Thymus (tissue), 11 donors: ENCODE results near the gene PRSS8. TPM values are rescaled to one million over a fixed set of nuclear protein-coding genes. Genes with fewer than 3 reads are reported as not detected.

Source experiments
- DNase-seq, 9 donors: peaks; one replicate each; pipeline ENCODE4 v3.0.0-alpha.2; 2013; ENCODE audit warnings: low spot score in 9 of 9, low read depth in 6 of 9, missing footprints in 1 of 9
- H3K27ac ChIP-seq, 2 donors: one replicate each; pipeline ENCODE4 v1.5.1; 2013; ENCODE audit warnings: control low read depth in 1 of 2, low read depth in 1 of 2, low read length in 1 of 2, mild to moderate bottlenecking in 1 of 2, moderate library complexity in 1 of 2
- H3K27me3 ChIP-seq, 2 donors: one replicate each; pipeline ENCODE4 v1.5.1; 2013; ENCODE audit warnings: low read length in 1 of 2; ENCODE audit not compliant: control insufficient read depth in 2 of 2, insufficient read depth in 1 of 2
- H3K36me3 ChIP-seq, 2 donors: one replicate each; pipeline ENCODE4 v1.5.1; 2013; ENCODE audit warnings: low read length in 1 of 2, mild to moderate bottlenecking in 1 of 2, moderate library complexity in 1 of 2; ENCODE audit not compliant: control insufficient read depth in 2 of 2, insufficient read depth in 2 of 2
- H3K4me1 ChIP-seq, 2 donors: one replicate each; pipeline ENCODE4 v1.5.1; 2013; ENCODE audit warnings: low read length in 2 of 2; ENCODE audit not compliant: control insufficient read depth in 2 of 2, insufficient read depth in 2 of 2
- H3K4me3 ChIP-seq, 2 donors: one replicate each; pipeline ENCODE4 v1.5.1; 2013; ENCODE audit warnings: low read length in 2 of 2, control low read depth in 1 of 2, mild to moderate bottlenecking in 1 of 2
- H3K9me3 ChIP-seq, 2 donors: one replicate each; pipeline ENCODE4 v1.5.1; 2013; ENCODE audit warnings: low read length in 1 of 2, mild to moderate bottlenecking in 1 of 2; ENCODE audit not compliant: control insufficient read depth in 2 of 2, insufficient read depth in 1 of 2
- whole genome bisulfite sequencing: extraction: QIAGEN DNeasy Blood & Tissue Kit; methylation state at CpG from one replicate; pipeline ENCODE4 v1.1.7; 2013; 5-methylcytosine and 5-hydroxymethylcytosine counted together
- polyA plus RNA-seq: library from polyadenylated mRNA; stranded (reverse); fragments of 200-250 nt; gene quantifications from one replicate; pipeline ENCODE4 v1.2.3, GENCODE V29; 2013
- total RNA-seq: library from RNA; stranded (reverse); fragments of 120-200 nt; gene quantifications from one replicate; pipeline ENCODE4 v1.2.4, GENCODE V29; 2013
- donor health status: healthy.

The PRSS8 gene
- total and polyA plus RNA-seq, 2 donors, result 12.8 to 18.2 TPM

- DNase-seq, result no peak
- Histone ChIP-seq H3K4me3 (no peak overlapping the region), H3K4me1 (no peaks in the 10 kb centered on the region), H3K9me3 (no peaks in the 10 kb centered on the region), H3K27me3 (no peaks in the 10 kb centered on the region), H3K27ac (no peak overlapping the region), H3K36me3 (peaks cover 72 to 84% of the 10 kb centered on the region in 2 donors)
- 95% methylated on average over 14 of the region's 14 CpGs for WGBS
Observed at GRCh38 chr16:31082368-31083045, 53.0 kb downstream of the PRSS8 start.

Other genes starting within 250 kb of the PRSS8 start
- gene BCL7C, start 241.7 kb downstream of the PRSS8 start, total RNA-seq, result 26.7 TPM
- 29.2 TPM for gene BCL7C, start 241.7 kb downstream of the PRSS8 start, polyA plus RNA-seq
- 0.38 TPM for gene CTF1, start 239.1 kb downstream of the PRSS8 start, total RNA-seq
- gene CTF1, start 239.1 kb downstream of the PRSS8 start, polyA plus RNA-seq, result 3.8 TPM
- gene FBXL19, start 212.2 kb downstream of the PRSS8 start, total RNA-seq, result 10.2 TPM
- gene FBXL19, start 212.2 kb downstream of the PRSS8 start, polyA plus RNA-seq, result 17.0 TPM
- gene ORAI3, start 186.7 kb downstream of the PRSS8 start, total RNA-seq, result 12.3 TPM
- gene ORAI3, start 186.7 kb downstream of the PRSS8 start, polyA plus RNA-seq, result 26.4 TPM
- 2.4 TPM for gene SETD1A, start 178.0 kb downstream of the PRSS8 start, total RNA-seq
- 13.1 TPM for gene SETD1A, start 178.0 kb downstream of the PRSS8 start, polyA plus RNA-seq
- gene HSD3B7, start 150.5 kb downstream of the PRSS8 start, total RNA-seq, result 3.5 TPM
- 8.4 TPM for gene HSD3B7, start 150.5 kb downstream of the PRSS8 start, polyA plus RNA-seq
- gene STX1B, start 125.1 kb downstream of the PRSS8 start, total RNA-seq, result 0.19 TPM
- 1.0 TPM for gene STX1B, start 125.1 kb downstream of the PRSS8 start, polyA plus RNA-seq
- 20.0 TPM for gene STX4, start 102.2 kb downstream of the PRSS8 start, total RNA-seq
- gene STX4, start 102.2 kb downstream of the PRSS8 start, polyA plus RNA-seq, result 108 TPM
- gene ZNF668, start 61.5 kb downstream of the PRSS8 start, total RNA-seq, result 4.3 TPM
- gene ZNF668, start 61.5 kb downstream of the PRSS8 start, polyA plus RNA-seq, result 7.1 TPM
- gene ZNF646, start 61.3 kb downstream of the PRSS8 start, total RNA-seq, result 12.7 TPM
- gene ZNF646, start 61.3 kb downstream of the PRSS8 start, polyA plus RNA-seq, result 8.1 TPM
- gene PRSS53, start 46.8 kb downstream of the PRSS8 start, total RNA-seq, result 0.90 TPM
- gene PRSS53, start 46.8 kb downstream of the PRSS8 start, polyA plus RNA-seq, result 2.9 TPM
- 36.0 TPM for gene VKORC1, start 40.9 kb downstream of the PRSS8 start, total RNA-seq
- 48.7 TPM for gene VKORC1, start 40.9 kb downstream of the PRSS8 start, polyA plus RNA-seq
- 9.3 TPM for gene BCKDK, start 27.3 kb downstream of the PRSS8 start, total RNA-seq
- gene BCKDK, start 27.3 kb downstream of the PRSS8 start, polyA plus RNA-seq, result 16.7 TPM
- 62.3 TPM for gene KAT8, start 18.1 kb downstream of the PRSS8 start, total RNA-seq
- gene KAT8, start 18.1 kb downstream of the PRSS8 start, polyA plus RNA-seq, result 72.9 TPM
- gene PRSS36, start 14.3 kb upstream of the PRSS8 start, total RNA-seq, result 5.7 TPM
- gene PRSS36, start 14.3 kb upstream of the PRSS8 start, polyA plus RNA-seq, result 4.3 TPM
- 36.5 TPM for gene FUS, start 44.4 kb upstream of the PRSS8 start, total RNA-seq
- gene FUS, start 44.4 kb upstream of the PRSS8 start, polyA plus RNA-seq, result 478 TPM
- 55.3 TPM for gene PYCARD, start 67.0 kb upstream of the PRSS8 start, total RNA-seq
- gene PYCARD, start 67.0 kb upstream of the PRSS8 start, polyA plus RNA-seq, result 62.7 TPM
- gene TRIM72, start 78.4 kb upstream of the PRSS8 start, total RNA-seq, result 0.19 TPM
- 0.50 TPM for gene TRIM72, start 78.4 kb upstream of the PRSS8 start, polyA plus RNA-seq
- 1.3 TPM for gene PYDC1, start 81.4 kb upstream of the PRSS8 start, total RNA-seq
- gene PYDC1, start 81.4 kb upstream of the PRSS8 start, polyA plus RNA-seq, result 10.1 TPM
- 6.8 TPM for gene ITGAM, start 124.2 kb upstream of the PRSS8 start, total RNA-seq
- 7.0 TPM for gene ITGAM, start 124.2 kb upstream of the PRSS8 start, polyA plus RNA-seq
- gene ITGAX, start 219.4 kb upstream of the PRSS8 start, total RNA-seq, result 3.5 TPM
- 15.5 TPM for gene ITGAX, start 219.4 kb upstream of the PRSS8 start, polyA plus RNA-seq